HepG2 (cell line): ENCODE data around the gene WNK2. TPM values are rescaled to one million over a fixed set of nuclear protein-coding genes. Genes with fewer than 3 reads are reported as not detected.

Experiments used
- HIC2 ChIP-seq: sonication (generic); formaldehyde crosslinking; IDR thresholded peaks from 2 replicates; pipeline ENCODE4 v1.9.0; 2022; ENCODE audit warnings: low read depth, missing genetic modification reagents
- NR3C1 ChIP-seq: sonication (generic); formaldehyde crosslinking; IDR thresholded peaks from 2 replicates; pipeline ENCODE4 v1.4.0; 2020; ENCODE audit warnings: missing genetic modification reagents
- PITX1 ChIP-seq: sonication (generic); formaldehyde crosslinking; IDR thresholded peaks from 2 replicates; pipeline ENCODE4 v1.5.1; 2020; ENCODE audit warnings: mild to moderate bottlenecking, missing genetic modification reagents
- RFXAP ChIP-seq: sonication (generic); formaldehyde crosslinking; IDR thresholded peaks from 2 replicates; pipeline ENCODE4 v1.4.0; 2020; ENCODE audit warnings: missing genetic modification reagents, borderline replicate concordance
- TFDP1 ChIP-seq: IDR thresholded peaks from 2 replicates; pipeline ENCODE4 v1.6.1; 2016; ENCODE audit warnings: missing compliant biosample characterization, missing genetic modification reagents, borderline replicate concordance
- ZBTB37 ChIP-seq: sonication (generic); formaldehyde crosslinking; IDR thresholded peaks from 2 replicates; pipeline ENCODE4 v1.4.0; 2020; ENCODE audit warnings: mild to moderate bottlenecking, missing genetic modification reagents
- ZNF296 ChIP-seq: sonication (generic); formaldehyde crosslinking; conservative IDR thresholded peaks from 2 replicates; pipeline ENCODE4 v1.5.0; 2020; ENCODE audit warnings: mild to moderate bottlenecking, missing genetic modification reagents
- ZNF512B ChIP-seq: sonication (generic); formaldehyde crosslinking; IDR thresholded peaks from 2 replicates; pipeline ENCODE4 v1.5.1; 2020; ENCODE audit warnings: missing genetic modification reagents, mild to moderate bottlenecking, borderline replicate concordance
- ZNF589 ChIP-seq: sonication (generic); formaldehyde crosslinking; conservative IDR thresholded peaks from 2 replicates; pipeline ENCODE4 v1.8.0; 2022; ENCODE audit warnings: mild to moderate bottlenecking, moderate library complexity, missing genetic modification reagents
- ZNF782 ChIP-seq: sonication (generic); formaldehyde crosslinking; IDR thresholded peaks from 2 replicates; pipeline ENCODE4 v1.4.0; 2020; ENCODE audit warnings: missing genetic modification reagents, mild to moderate bottlenecking, borderline replicate concordance
- polyA plus RNA-seq, 8 experiments: library from polyadenylated mRNA; depleted of rRNA in 3 of 8; stranded (reverse) in 7 of 8; unstranded in 1 of 8; fragments of >200 nt; fragmentation: Illumina TruSeq in 4 of 8; extraction: Trizol in 4 of 8; gene quantifications; 2 replicates each; pipeline versions ENCODE4 v1.2.1 to v1.2.3, GENCODE V29; 2011 to 2016; ENCODE audit warnings: low read depth in 4 of 8, missing spikeins in 1 of 8, mixed read lengths in 1 of 8; ENCODE audit not compliant: insufficient read depth in 1 of 8
- total RNA-seq, 5 experiments: library from RNA; depleted of rRNA; stranded (reverse); fragments of >200 nt; fragmentation: Illumina TruSeq; extraction: Trizol; gene quantifications; 2 replicates each; pipeline ENCODE4 v1.2.3, GENCODE V29; 2016; ENCODE audit warnings: low read depth in 1 of 5
- TF ChIP-seq, protein P1 (sequence below): sonication (generic); formaldehyde crosslinking; IDR thresholded peaks from 2 replicates; pipeline ENCODE4 v1.4.0; 2020; ENCODE audit warnings: mild to moderate bottlenecking, missing genetic modification reagents, borderline replicate concordance
- TF ChIP-seq, protein P2 (sequence below): sonication (generic); formaldehyde crosslinking; IDR thresholded peaks from 2 replicates; pipeline ENCODE4 v1.8.1; 2023; ENCODE audit warnings: mild to moderate bottlenecking, missing genetic modification reagents

WNK2 gene
- total and polyA plus RNA-seq, 2 of the 13 experiments (the other 11 are each of a cell fraction or from before 2014, with no cell fraction given): 10.5 to 12.0 TPM

- peak; percentile 79; the same call in 1 of the 2 replicates for TF ChIP-seq RFXAP (CRISPR knock-in tag)
- TF ChIP-seq, protein P1, sequence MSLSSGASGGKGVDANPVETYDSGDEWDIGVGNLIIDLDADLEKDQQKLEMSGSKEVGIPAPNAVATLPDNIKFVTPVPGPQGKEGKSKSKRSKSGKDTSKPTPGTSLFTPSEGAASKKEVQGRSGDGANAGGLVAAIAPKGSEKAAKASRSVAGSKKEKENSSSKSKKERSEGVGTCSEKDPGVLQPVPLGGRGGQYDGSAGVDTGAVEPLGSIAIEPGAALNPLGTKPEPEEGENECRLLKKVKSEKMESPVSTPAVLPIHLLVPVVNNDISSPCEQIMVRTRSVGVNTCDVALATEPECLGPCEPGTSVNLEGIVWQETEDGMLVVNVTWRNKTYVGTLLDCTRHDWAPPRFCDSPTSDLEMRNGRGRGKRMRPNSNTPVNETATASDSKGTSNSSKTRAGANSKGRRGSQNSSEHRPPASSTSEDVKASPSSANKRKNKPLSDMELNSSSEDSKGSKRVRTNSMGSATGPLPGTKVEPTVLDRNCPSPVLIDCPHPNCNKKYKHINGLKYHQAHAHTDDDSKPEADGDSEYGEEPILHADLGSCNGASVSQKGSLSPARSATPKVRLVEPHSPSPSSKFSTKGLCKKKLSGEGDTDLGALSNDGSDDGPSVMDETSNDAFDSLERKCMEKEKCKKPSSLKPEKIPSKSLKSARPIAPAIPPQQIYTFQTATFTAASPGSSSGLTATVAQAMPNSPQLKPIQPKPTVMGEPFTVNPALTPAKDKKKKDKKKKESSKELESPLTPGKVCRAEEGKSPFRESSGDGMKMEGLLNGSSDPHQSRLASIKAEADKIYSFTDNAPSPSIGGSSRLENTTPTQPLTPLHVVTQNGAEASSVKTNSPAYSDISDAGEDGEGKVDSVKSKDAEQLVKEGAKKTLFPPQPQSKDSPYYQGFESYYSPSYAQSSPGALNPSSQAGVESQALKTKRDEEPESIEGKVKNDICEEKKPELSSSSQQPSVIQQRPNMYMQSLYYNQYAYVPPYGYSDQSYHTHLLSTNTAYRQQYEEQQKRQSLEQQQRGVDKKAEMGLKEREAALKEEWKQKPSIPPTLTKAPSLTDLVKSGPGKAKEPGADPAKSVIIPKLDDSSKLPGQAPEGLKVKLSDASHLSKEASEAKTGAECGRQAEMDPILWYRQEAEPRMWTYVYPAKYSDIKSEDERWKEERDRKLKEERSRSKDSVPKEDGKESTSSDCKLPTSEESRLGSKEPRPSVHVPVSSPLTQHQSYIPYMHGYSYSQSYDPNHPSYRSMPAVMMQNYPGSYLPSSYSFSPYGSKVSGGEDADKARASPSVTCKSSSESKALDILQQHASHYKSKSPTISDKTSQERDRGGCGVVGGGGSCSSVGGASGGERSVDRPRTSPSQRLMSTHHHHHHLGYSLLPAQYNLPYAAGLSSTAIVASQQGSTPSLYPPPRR (CRISPR knock-in tag): no peak
- no peak for TF ChIP-seq ZNF782
- no peak for TF ChIP-seq ZBTB37 (CRISPR knock-in tag)
- peak; percentile 99 for TF ChIP-seq ZNF296
- TF ChIP-seq NR3C1 (CRISPR knock-in tag): no peak
- TF ChIP-seq ZNF512B (CRISPR knock-in tag): no peak
- TF ChIP-seq, protein P2, sequence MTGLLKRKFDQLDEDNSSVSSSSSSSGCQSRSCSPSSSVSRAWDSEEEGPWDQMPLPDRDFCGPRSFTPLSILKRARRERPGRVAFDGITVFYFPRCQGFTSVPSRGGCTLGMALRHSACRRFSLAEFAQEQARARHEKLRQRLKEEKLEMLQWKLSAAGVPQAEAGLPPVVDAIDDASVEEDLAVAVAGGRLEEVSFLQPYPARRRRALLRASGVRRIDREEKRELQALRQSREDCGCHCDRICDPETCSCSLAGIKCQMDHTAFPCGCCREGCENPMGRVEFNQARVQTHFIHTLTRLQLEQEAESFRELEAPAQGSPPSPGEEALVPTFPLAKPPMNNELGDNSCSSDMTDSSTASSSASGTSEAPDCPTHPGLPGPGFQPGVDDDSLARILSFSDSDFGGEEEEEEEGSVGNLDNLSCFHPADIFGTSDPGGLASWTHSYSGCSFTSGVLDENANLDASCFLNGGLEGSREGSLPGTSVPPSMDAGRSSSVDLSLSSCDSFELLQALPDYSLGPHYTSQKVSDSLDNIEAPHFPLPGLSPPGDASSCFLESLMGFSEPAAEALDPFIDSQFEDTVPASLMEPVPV (CRISPR knock-in tag): no peak
- TF ChIP-seq TFDP1 (CRISPR knock-in tag): no peak
- peak; percentile 95 for TF ChIP-seq HIC2 (CRISPR knock-in tag)
- TF ChIP-seq ZNF589: 0 out of 2 replicates have a peak, but pooled peaks have one; percentile 45
- 0 out of 2 replicates have a peak, but pooled peaks have one; percentile 29 for TF ChIP-seq PITX1 (CRISPR knock-in tag)
These were observed 57.0 kb downstream of the WNK2 start (continued) for GRCh38 chr9:93240891-93241334.
